ENCODE data around the gene TMEM145. TPM values are rescaled to one million over a fixed set of nuclear protein-coding genes. Genes with fewer than 3 reads are reported as not detected.

Gene TMEM145
- total and polyA plus RNA-seq, 9 of the 15 experiments (the other 6 are each of a cell fraction or from before 2014, with no cell fraction given): 0.80 to 5.5 (median 1.9) TPM; not detected in 3

DNA sequence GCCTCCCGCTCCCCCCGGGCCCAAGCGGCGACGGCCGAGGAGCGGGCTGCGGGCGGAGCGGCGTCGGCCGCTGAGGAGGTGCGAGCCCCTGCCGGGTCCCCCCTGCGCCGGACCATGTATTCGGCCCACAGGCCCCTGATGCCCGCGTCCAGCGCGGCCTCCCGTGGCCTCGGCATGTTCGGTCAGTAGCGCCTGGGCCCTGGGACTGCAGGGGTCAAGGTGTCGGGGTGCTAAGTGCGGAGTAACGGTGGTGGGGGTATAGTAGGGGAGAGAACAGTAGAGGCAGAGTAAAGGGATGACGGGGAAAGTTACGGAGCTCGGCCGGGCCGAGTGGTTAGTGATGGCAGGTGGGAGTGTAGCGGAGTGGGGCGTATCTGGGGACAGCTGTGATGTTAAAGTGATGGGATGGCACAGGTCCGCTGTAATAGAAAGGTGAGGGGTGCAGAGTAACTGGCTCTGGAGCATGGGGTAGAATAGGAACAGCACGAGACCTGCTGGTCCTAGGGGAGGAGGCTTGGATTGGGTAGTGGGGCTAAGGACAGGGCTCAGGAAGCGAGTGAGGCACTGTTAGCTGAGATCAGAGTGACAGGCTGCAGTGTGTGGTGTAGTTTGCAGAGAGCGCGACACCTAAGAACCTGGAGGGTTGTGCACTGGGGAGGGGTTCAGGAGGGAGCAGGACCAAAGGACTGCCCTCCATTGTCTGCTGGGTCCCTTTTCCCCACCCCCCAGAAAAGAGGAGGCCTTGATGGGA, 28.3 kb upstream of the TMEM145 start (continued):
- TF ChIP-seq, protein P1, sequence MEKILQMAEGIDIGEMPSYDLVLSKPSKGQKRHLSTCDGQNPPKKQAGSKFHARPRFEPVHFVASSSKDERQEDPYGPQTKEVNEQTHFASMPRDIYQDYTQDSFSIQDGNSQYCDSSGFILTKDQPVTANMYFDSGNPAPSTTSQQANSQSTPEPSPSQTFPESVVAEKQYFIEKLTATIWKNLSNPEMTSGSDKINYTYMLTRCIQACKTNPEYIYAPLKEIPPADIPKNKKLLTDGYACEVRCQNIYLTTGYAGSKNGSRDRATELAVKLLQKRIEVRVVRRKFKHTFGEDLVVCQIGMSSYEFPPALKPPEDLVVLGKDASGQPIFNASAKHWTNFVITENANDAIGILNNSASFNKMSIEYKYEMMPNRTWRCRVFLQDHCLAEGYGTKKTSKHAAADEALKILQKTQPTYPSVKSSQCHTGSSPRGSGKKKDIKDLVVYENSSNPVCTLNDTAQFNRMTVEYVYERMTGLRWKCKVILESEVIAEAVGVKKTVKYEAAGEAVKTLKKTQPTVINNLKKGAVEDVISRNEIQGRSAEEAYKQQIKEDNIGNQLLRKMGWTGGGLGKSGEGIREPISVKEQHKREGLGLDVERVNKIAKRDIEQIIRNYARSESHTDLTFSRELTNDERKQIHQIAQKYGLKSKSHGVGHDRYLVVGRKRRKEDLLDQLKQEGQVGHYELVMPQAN (IDR thresholded peaks at IDR 0.05; ENCODE audit: borderline replicate concordance): 0 out of 2 replicates have a peak, but pooled peaks have one; percentile 67
- TF ChIP-seq RBM22 (IDR thresholded peaks at IDR 0.05; ENCODE audit: low read depth, low read length, poor library complexity, severe bottlenecking) (peak; percentile 37), SIN3A (IDR thresholded peaks at IDR 0.05; ENCODE audit: borderline replicate concordance in 2 of 2, control insufficient read depth in 1 of 2, low read depth in 2 of 2, low read length in 2 of 2) (peak in 1 of 2 experiments; percentile 58; a peak in 1 of 4 replicates), SAP30 (IDR thresholded peaks at IDR 0.05; ENCODE audit: borderline replicate concordance, insufficient read depth, low read depth, low read length, poor library complexity, severe bottlenecking) (peak; percentile 49), LCOR (CRISPR knock-in tag; IDR thresholded peaks at IDR 0.05) (no peak), CBFB (CRISPR knock-in tag; IDR thresholded peaks at IDR 0.05) (no peak), OTX1 (CRISPR knock-in tag; IDR thresholded peaks at IDR 0.05) (peak; percentile 55; the same call in 1 of the 2 replicates), GATA2 (CRISPR knock-in tag; IDR thresholded peaks at IDR 0.05) (no peak), BHLHE40 (IDR thresholded peaks at IDR 0.05; ENCODE audit: low read length) (peak; percentile 23; the same call in 1 of the 2 replicates), ATF1 (CRISPR knock-in tag; IDR thresholded peaks at IDR 0.05) (no peak), ATF1 (tag; IDR thresholded peaks at IDR 0.05) (peak; percentile 24; the same call in 1 of the 2 replicates), SMARCA5 (IDR thresholded peaks at IDR 0.05) (peak; percentile 30; the same call in 1 of the 2 replicates), HCFC1 (IDR thresholded peaks at IDR 0.05; ENCODE audit: low read depth, low read length) (no peak)
- TF ChIP-seq, protein P2, sequence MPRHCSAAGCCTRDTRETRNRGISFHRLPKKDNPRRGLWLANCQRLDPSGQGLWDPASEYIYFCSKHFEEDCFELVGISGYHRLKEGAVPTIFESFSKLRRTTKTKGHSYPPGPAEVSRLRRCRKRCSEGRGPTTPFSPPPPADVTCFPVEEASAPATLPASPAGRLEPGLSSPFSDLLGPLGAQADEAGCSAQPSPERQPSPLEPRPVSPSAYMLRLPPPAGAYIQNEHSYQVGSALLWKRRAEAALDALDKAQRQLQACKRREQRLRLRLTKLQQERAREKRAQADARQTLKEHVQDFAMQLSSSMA (CRISPR knock-in tag; IDR thresholded peaks at IDR 0.05): 0 out of 2 replicates have a peak, but pooled peaks have one; percentile 42
- TF ChIP-seq, protein P3, sequence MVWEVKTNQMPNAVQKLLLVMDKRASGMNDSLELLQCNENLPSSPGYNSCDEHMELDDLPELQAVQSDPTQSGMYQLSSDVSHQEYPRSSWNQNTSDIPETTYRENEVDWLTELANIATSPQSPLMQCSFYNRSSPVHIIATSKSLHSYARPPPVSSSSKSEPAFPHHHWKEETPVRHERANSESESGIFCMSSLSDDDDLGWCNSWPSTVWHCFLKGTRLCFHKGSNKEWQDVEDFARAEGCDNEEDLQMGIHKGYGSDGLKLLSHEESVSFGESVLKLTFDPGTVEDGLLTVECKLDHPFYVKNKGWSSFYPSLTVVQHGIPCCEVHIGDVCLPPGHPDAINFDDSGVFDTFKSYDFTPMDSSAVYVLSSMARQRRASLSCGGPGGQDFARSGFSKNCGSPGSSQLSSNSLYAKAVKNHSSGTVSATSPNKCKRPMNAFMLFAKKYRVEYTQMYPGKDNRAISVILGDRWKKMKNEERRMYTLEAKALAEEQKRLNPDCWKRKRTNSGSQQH (CRISPR knock-in tag; IDR thresholded peaks at IDR 0.05): 0 out of 2 replicates have a peak, but pooled peaks have one; percentile 28
- TF ChIP-seq, protein P4, sequence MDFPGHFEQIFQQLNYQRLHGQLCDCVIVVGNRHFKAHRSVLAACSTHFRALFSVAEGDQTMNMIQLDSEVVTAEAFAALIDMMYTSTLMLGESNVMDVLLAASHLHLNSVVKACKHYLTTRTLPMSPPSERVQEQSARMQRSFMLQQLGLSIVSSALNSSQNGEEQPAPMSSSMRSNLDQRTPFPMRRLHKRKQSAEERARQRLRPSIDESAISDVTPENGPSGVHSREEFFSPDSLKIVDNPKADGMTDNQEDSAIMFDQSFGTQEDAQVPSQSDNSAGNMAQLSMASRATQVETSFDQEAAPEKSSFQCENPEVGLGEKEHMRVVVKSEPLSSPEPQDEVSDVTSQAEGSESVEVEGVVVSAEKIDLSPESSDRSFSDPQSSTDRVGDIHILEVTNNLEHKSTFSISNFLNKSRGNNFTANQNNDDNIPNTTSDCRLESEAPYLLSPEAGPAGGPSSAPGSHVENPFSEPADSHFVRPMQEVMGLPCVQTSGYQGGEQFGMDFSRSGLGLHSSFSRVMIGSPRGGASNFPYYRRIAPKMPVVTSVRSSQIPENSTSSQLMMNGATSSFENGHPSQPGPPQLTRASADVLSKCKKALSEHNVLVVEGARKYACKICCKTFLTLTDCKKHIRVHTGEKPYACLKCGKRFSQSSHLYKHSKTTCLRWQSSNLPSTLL (IDR thresholded peaks at IDR 0.05): no peak

Data from K562 (cell line).